Trophoblast cell (in vitro differentiated cells and primary cell): ENCODE results near the gene KCNT1.

Experiments used
- DNase-seq, 2 donors: peaks; one replicate each; pipeline ENCODE4 v3.0.0-alpha.2; 2016
- H2AFZ ChIP-seq: 2 replicates; pipeline ENCODE4 v1.6.1; 2013; ENCODE audit warnings: low read length, moderate library complexity, mild to moderate bottlenecking; ENCODE audit not compliant: insufficient read depth, poor library complexity
- H2AK5ac ChIP-seq: 2 replicates; pipeline ENCODE4 v1.6.1; 2013; ENCODE audit warnings: mild to moderate bottlenecking, low read length
- H2BK120ac ChIP-seq: 2 replicates; pipeline ENCODE4 v1.6.1; 2013; ENCODE audit warnings: low read length, mild to moderate bottlenecking, moderate library complexity; ENCODE audit not compliant: insufficient read depth, poor library complexity
- H2BK12ac ChIP-seq: 2 replicates; pipeline ENCODE4 v1.6.1; 2013; ENCODE audit warnings: mild to moderate bottlenecking, low read length, moderate library complexity
- H2BK5ac ChIP-seq: 2 replicates; pipeline ENCODE4 v1.6.1; 2013; ENCODE audit warnings: low read length, low read depth, moderate library complexity, mild to moderate bottlenecking; ENCODE audit not compliant: poor library complexity
- H3K14ac ChIP-seq: 2 replicates; pipeline ENCODE4 v1.6.1; 2013; ENCODE audit warnings: mild to moderate bottlenecking, low read length
- H3K18ac ChIP-seq: 2 replicates; pipeline ENCODE4 v1.6.1; 2013; ENCODE audit warnings: mild to moderate bottlenecking, low read length
- H3K23ac ChIP-seq: 2 replicates; pipeline ENCODE4 v1.6.1; 2013; ENCODE audit warnings: low read length
- H3K27ac ChIP-seq: 2 replicates; pipeline ENCODE4 v1.5.1; 2013; ENCODE audit warnings: low read depth, mild to moderate bottlenecking, inconsistent platforms, low read length, moderate library complexity
- H3K27me3 ChIP-seq: 2 replicates; pipeline ENCODE4 v1.6.1; 2013; ENCODE audit warnings: inconsistent platforms, mild to moderate bottlenecking, low read length, moderate library complexity; ENCODE audit not compliant: insufficient read depth
- H3K36me3 ChIP-seq, 2 experiments: 1 replicate in 1 of 2; 2 replicates in 1 of 2; pipeline ENCODE4 v1.6.1; 2013; ENCODE audit warnings: low read length in 2 of 2, mild to moderate bottlenecking in 2 of 2, moderate library complexity in 1 of 2; ENCODE audit not compliant: insufficient read depth in 2 of 2, control insufficient read depth in 1 of 2
- H3K4ac ChIP-seq: 2 replicates; pipeline ENCODE4 v1.6.1; 2013; ENCODE audit warnings: low read depth, mild to moderate bottlenecking, low read length, moderate library complexity
- H3K4me1 ChIP-seq, 2 experiments: 1 replicate in 1 of 2; 2 replicates in 1 of 2; pipeline ENCODE4 v1.6.1; 2013; ENCODE audit warnings: low read length in 2 of 2, mild to moderate bottlenecking in 2 of 2, moderate library complexity in 1 of 2; ENCODE audit not compliant: insufficient read depth in 2 of 2, control insufficient read depth in 1 of 2
- H3K4me2 ChIP-seq: 2 replicates; pipeline ENCODE4 v1.6.1; 2013; ENCODE audit warnings: inconsistent platforms, mild to moderate bottlenecking, low read length, moderate library complexity
- H3K4me3 ChIP-seq: 2 replicates; pipeline ENCODE4 v1.5.1; 2013; ENCODE audit warnings: mild to moderate bottlenecking, low read depth, low read length, inconsistent platforms
- H3K79me1 ChIP-seq: one replicate; pipeline ENCODE4 v1.6.1; 2013; ENCODE audit warnings: low read length
- H3K79me2 ChIP-seq: 2 replicates; pipeline ENCODE4 v1.6.1; 2013; ENCODE audit warnings: low read length, mild to moderate bottlenecking; ENCODE audit not compliant: control insufficient read depth, insufficient read depth, poor library complexity
- H3K9ac ChIP-seq: 2 replicates; pipeline ENCODE4 v1.6.1; 2013; ENCODE audit warnings: mild to moderate bottlenecking, low read length
- H3K9me3 ChIP-seq: 2 replicates; pipeline ENCODE4 v1.6.1; 2013; ENCODE audit warnings: low read depth, mild to moderate bottlenecking, control low read depth, inconsistent platforms, low read length; ENCODE audit not compliant: insufficient read depth
- H4K12ac ChIP-seq: 2 replicates; pipeline ENCODE4 v1.6.1; 2013; ENCODE audit warnings: low read depth, mild to moderate bottlenecking, low read length, moderate library complexity
- H4K8ac ChIP-seq: 2 replicates; pipeline ENCODE4 v1.6.1; 2013; ENCODE audit warnings: low read depth, mild to moderate bottlenecking, low read length, moderate library complexity
- H4K91ac ChIP-seq: one replicate; pipeline ENCODE4 v1.6.1; 2013; ENCODE audit warnings: low read depth, mild to moderate bottlenecking, low read length, moderate library complexity
- WGBS: extraction: QIAGEN DNeasy Blood & Tissue Kit; methylation state at CpG from one replicate; pipeline ENCODE4 v1.1.7; 2013; ENCODE audit warnings: missing lambda C conversion rate; ENCODE audit not compliant: insufficient read length, insufficient coverage; ENCODE audit errors: extremely low coverage; 5-methylcytosine and 5-hydroxymethylcytosine counted together

Gene KCNT1

DNA sequence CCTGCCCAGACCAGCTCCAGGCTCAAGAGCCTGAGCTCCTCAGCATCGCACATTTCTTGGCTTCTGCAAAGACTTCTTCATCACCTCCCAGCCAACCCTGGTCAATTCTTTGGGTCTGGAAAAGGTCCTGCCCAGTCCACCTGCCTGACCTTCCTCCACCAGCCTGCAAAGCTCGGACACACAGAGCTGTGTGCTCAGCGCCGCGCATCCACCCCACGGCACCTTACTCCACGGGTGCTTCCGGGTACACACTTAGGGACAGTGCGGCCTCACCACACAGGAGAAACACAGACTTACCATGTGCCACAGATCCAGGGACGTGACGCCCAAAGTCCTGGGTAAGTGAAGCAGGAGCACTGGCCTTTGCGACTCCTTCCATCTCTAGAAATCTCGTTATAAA lies 97.3 kb downstream of the KCNT1 start:
- Histone ChIP-seq H3K4me1 (no peaks in the 10 kb centered on the region), H3K27ac (no peak overlapping the region), H4K91ac (no peak overlapping the region), H3K4me3 (no peak overlapping the region), H2BK5ac (no peak overlapping the region), H2BK120ac (no peak overlapping the region), H3K23ac (no peak overlapping the region), H3K79me1 (no peaks in the 10 kb centered on the region), H3K9me3 (peaks cover 10% of the 10 kb centered on the region), H2AK5ac (no peak overlapping the region), H2BK12ac (no peak overlapping the region), H2AFZ (no peak overlapping the region), H3K4me2 (no peak overlapping the region), H3K9ac (no peak overlapping the region), H3K36me3 (no peaks in the 10 kb centered on the region), H3K27me3 (no peaks in the 10 kb centered on the region), H4K8ac (no peak overlapping the region), H3K4ac (no peak overlapping the region), H4K12ac (no peak overlapping the region), H3K79me2 (no peaks in the 10 kb centered on the region), H3K14ac (no peak overlapping the region), H3K18ac (no peak overlapping the region)
- no peak for DNase-seq
- WGBS, result no CpG with 5 or more reads among the region's 13 CpGs

DNA sequence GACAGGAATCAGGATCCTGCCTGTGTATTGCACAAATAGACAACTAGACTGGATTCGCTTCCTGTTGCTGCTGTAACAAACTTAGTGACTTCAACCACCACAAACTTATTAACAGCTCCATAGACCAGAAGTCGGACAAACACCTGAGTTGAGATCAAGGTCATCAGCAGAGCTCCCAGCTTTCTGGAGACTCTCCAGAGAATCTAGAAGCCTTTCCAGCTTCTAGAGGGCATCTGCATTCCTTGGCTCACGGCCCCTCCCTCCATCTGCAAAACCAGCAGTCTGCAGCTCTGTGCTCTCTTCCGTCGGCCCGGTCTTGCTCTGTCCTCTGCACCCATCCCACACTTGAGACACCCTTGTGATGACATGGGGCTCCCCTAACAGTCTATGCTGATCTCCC lies 99.1 kb downstream of the KCNT1 start:
- Histone ChIP-seq H4K12ac (no peak overlapping the region), H3K4me1 (peaks cover 3 to 7% of the 10 kb centered on the region in 2 experiments), H2AK5ac (no peak overlapping the region), H3K4ac (no peak overlapping the region), H4K91ac (no peak overlapping the region), H3K27ac (no peak overlapping the region), H3K79me2 (no peaks in the 10 kb centered on the region), H3K18ac (no peak overlapping the region), H3K23ac (no peak overlapping the region), H3K9ac (no peak overlapping the region), H2BK120ac (no peak overlapping the region), H3K36me3 (no peaks in the 10 kb centered on the region), H2AFZ (no peak overlapping the region), H3K9me3 (peaks cover 12% of the 10 kb centered on the region), H2BK5ac (no peak overlapping the region), H3K4me2 (no peak overlapping the region), H3K4me3 (no peak overlapping the region), H2BK12ac (no peak overlapping the region), H3K79me1 (no peaks in the 10 kb centered on the region), H4K8ac (no peak overlapping the region), H3K14ac (no peak overlapping the region), H3K27me3 (no peaks in the 10 kb centered on the region)
- no CpG with 5 or more reads among the region's 6 CpGs for WGBS
- DNase-seq, result no peak

DNA sequence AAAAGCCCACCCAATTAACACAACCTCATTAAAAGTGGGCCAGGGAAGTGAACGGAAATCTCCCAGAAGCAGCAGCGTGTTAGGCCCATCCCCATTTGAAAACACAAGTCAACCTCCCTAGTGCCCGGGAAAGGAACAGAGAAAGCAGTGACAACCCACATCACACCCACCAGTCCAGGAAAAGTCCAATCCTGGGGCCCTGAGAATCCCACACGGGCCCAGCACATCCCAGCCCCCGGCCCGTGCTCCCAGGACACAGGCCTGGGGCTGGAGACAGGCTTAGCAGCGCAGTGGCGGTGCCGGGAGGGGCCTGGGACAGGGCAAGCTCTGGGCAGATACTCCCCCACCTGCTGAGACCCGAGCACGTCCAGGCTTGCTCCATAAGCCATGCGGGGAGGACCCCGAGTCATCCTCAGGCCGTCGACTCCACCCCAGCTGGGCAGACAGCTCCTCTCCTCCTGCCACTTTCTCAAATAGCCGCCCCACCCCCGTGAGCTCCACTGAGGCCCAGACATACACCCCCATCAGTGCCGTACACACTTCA lies 101.0 kb downstream of the KCNT1 start:
- Histone ChIP-seq H3K27me3 (no peaks in the 10 kb centered on the region), H4K8ac (no peak overlapping the region), H4K12ac (no peak overlapping the region), H3K14ac (no peak overlapping the region), H3K36me3 (peaks cover 0 to 4% of the 10 kb centered on the region in 2 experiments), H2AK5ac (no peak overlapping the region), H3K4me1 (peaks cover 3 to 7% of the 10 kb centered on the region in 2 experiments), H3K79me1 (no peaks in the 10 kb centered on the region), H3K27ac (no peak overlapping the region), H3K9ac (no peak overlapping the region), H3K4ac (no peak overlapping the region), H2BK5ac (no peak overlapping the region), H3K79me2 (no peaks in the 10 kb centered on the region), H2BK12ac (no peak overlapping the region), H2AFZ (no peak overlapping the region), H3K18ac (no peak overlapping the region), H4K91ac (no peak overlapping the region), H3K23ac (no peak overlapping the region), H3K4me2 (no peak overlapping the region), H2BK120ac (no peak overlapping the region), H3K9me3 (peaks cover 7% of the 10 kb centered on the region), H3K4me3 (no peak overlapping the region)
- no CpG with 5 or more reads among the region's 18 CpGs for WGBS
- no peak for DNase-seq

DNA sequence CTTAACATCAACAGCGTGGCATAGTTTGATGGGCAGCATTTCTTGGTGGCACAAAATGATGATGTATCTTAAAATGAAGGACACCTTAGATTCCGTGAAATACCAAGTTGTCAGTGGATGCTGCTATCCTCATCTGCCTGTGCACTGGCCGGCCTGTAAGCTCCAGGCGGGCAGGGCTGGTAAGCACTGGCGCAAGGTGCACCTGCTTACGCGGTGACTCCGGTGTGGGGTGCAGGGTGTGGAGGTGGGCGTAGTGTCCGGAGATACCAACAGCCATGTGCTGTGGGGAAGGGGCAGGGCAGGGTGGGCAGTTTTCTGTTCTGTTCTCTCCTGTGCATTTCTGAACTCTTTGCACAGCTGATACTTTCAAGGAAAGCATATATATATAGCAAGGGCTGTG lies 101.5 kb downstream of the KCNT1 start:
- H4K8ac ChIP-seq, result no peak overlapping the region
- no peak for DNase-seq
- H4K91ac ChIP-seq, result no peak overlapping the region
- H3K79me2 ChIP-seq, result no peaks in the 10 kb centered on the region
- no peaks in the 10 kb centered on the region for H3K79me1 ChIP-seq
- no peak overlapping the region for H3K14ac ChIP-seq
- H2BK5ac ChIP-seq, result no peak overlapping the region
- H3K18ac ChIP-seq, result no peak overlapping the region
- H2AFZ ChIP-seq, result no peak overlapping the region
- WGBS, result no CpG with 5 or more reads among the region's 10 CpGs
- peaks cover 3 to 7% of the 10 kb centered on the region in 2 experiments for H3K4me1 ChIP-seq
- peaks cover 0 to 5% of the 10 kb centered on the region in 2 experiments for H3K36me3 ChIP-seq
- no peak overlapping the region for H3K9ac ChIP-seq
- H4K12ac ChIP-seq, result no peak overlapping the region
- H3K23ac ChIP-seq, result no peak overlapping the region
- no peak overlapping the region for H2BK120ac ChIP-seq
- no peak overlapping the region for H3K4me2 ChIP-seq
- no peaks in the 10 kb centered on the region for H3K27me3 ChIP-seq
- H2AK5ac ChIP-seq, result no peak overlapping the region
- no peak overlapping the region for H3K4me3 ChIP-seq
- peaks cover 6% of the 10 kb centered on the region for H3K9me3 ChIP-seq
- no peak overlapping the region for H2BK12ac ChIP-seq
- H3K4ac ChIP-seq, result no peak overlapping the region
- no peak overlapping the region for H3K27ac ChIP-seq
